CD4-positive, alpha-beta T cell treated with Interleukin-17A for 1 hour (primary cell): ENCODE results near the gene CCDC187.

Experiments used
- DNase-seq: peaks from one replicate; pipeline ENCODE4 v3.0.0-alpha.2; 2020

CCDC187 gene

GRCh38 chr9:136203408-136204144, 100.3 kb downstream of the CCDC187 start:
- DNase-seq, result no peak

GRCh38 chr9:136202454-136203407, 101.2 kb downstream of the CCDC187 start:
- DNase-seq, result no peak

GRCh38 chr9:136201609-136202453, 102.1 kb downstream of the CCDC187 start:
- no peak for DNase-seq

GRCh38 chr9:136201174-136201573, 102.7 kb downstream of the CCDC187 start:
- no peak for DNase-seq

GRCh38 chr9:136200424-136200823, 103.5 kb downstream of the CCDC187 start:
- DNase-seq, result no peak
